NB4 (cell line): Measurements from ENCODE around the gene PIGQ.

Experiments used
- POLR2A ChIP-seq: IDR thresholded peaks from 2 replicates; pipeline ENCODE4 v1.6.1; 2011; ENCODE audit warnings: mild to moderate bottlenecking; ENCODE audit not compliant: insufficient read length; ENCODE audit errors: extremely low read depth
- TF ChIP-seq, protein P1 (sequence below): IDR thresholded peaks from one replicate; pipeline ENCODE4 v1.5.1; 2012; ENCODE audit warnings: low read depth, low read length

- no peak for TF ChIP-seq POLR2A
- TF ChIP-seq, protein P1, sequence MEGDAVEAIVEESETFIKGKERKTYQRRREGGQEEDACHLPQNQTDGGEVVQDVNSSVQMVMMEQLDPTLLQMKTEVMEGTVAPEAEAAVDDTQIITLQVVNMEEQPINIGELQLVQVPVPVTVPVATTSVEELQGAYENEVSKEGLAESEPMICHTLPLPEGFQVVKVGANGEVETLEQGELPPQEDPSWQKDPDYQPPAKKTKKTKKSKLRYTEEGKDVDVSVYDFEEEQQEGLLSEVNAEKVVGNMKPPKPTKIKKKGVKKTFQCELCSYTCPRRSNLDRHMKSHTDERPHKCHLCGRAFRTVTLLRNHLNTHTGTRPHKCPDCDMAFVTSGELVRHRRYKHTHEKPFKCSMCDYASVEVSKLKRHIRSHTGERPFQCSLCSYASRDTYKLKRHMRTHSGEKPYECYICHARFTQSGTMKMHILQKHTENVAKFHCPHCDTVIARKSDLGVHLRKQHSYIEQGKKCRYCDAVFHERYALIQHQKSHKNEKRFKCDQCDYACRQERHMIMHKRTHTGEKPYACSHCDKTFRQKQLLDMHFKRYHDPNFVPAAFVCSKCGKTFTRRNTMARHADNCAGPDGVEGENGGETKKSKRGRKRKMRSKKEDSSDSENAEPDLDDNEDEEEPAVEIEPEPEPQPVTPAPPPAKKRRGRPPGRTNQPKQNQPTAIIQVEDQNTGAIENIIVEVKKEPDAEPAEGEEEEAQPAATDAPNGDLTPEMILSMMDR = no peak
These were observed 56.4 kb downstream of the PIGQ start for GRCh38 chr16:625977-626765.
